Hepatocyte (in vitro differentiated cells): ENCODE data around the gene GDPD1. TPM values are rescaled to one million over a fixed set of nuclear protein-coding genes. Genes with fewer than 3 reads are reported as not detected.

Source experiments
- DNase-seq: peaks from one replicate; pipeline ENCODE4 v3.0.0-alpha.2; 2016; ENCODE audit warnings: low spot score
- H2AFZ ChIP-seq: fragments of 200-600 bp; sonication (generic); 2 replicates; pipeline ENCODE4 v1.6.0; 2016; ENCODE audit warnings: antibody characterized with exemption, mild to moderate bottlenecking
- H3K27ac ChIP-seq: fragments of 200-600 bp; sonication (generic); 2 replicates; pipeline ENCODE4 v1.5.1; 2016; ENCODE audit warnings: mild to moderate bottlenecking
- H3K27me3 ChIP-seq: fragments of 200-600 bp; sonication (generic); 2 replicates; pipeline ENCODE4 v1.6.1; 2016
- H3K36me3 ChIP-seq: fragments of 200-600 bp; sonication (generic); replicated peaks from 2 replicates; pipeline ENCODE4 v1.5.1; 2016; ENCODE audit warnings: low read depth; ENCODE audit not compliant: insufficient read depth
- H3K4me1 ChIP-seq: fragments of 200-600 bp; sonication (generic); 2 replicates; pipeline ENCODE4 v1.5.1; 2016; ENCODE audit warnings: mild to moderate bottlenecking, moderate library complexity; ENCODE audit not compliant: insufficient read depth
- H3K4me2 ChIP-seq: fragments of 200-600 bp; sonication (generic); 2 replicates; pipeline ENCODE4 v1.6.0; 2016
- H3K4me3 ChIP-seq: fragments of 200-600 bp; sonication (generic); 2 replicates; pipeline ENCODE4 v1.5.1; 2016; ENCODE audit warnings: mild to moderate bottlenecking
- H3K79me2 ChIP-seq: fragments of 200-600 bp; sonication (generic); 2 replicates; pipeline ENCODE4 v1.6.0; 2017; ENCODE audit warnings: mild to moderate bottlenecking
- H3K9me2 ChIP-seq: fragments of 200-600 bp; sonication (generic); replicated peaks from 2 replicates; pipeline ENCODE4 v1.6.0; 2017; ENCODE audit warnings: mild to moderate bottlenecking; ENCODE audit not compliant: insufficient read depth
- H3K9me3 ChIP-seq: fragments of 200-600 bp; sonication (generic); 2 replicates; pipeline ENCODE4 v1.5.1; 2016; ENCODE audit warnings: low read depth, mild to moderate bottlenecking
- H4K20me1 ChIP-seq: fragments of 200-600 bp; sonication (generic); 2 replicates; pipeline ENCODE4 v1.6.0; 2016; ENCODE audit warnings: mild to moderate bottlenecking; ENCODE audit not compliant: insufficient read depth, poor library complexity, severe bottlenecking
- CTCF ChIP-seq: fragments of 200-600 bp; sonication (generic); IDR thresholded peaks from 2 replicates; pipeline ENCODE4 v1.5.1; 2016; ENCODE audit warnings: antibody characterized with exemption, mild to moderate bottlenecking; ENCODE audit not compliant: poor library complexity
- EZH2 ChIP-seq: fragments of 200-600 bp; sonication (generic); IDR thresholded peaks from 2 replicates; pipeline ENCODE4 v1.6.1; 2016; ENCODE audit warnings: antibody characterized with exemption, mild to moderate bottlenecking, borderline replicate concordance
- EZH2phosphoT487 ChIP-seq: fragments of 200-600 bp; sonication (generic); IDR thresholded peaks from one replicate; pipeline ENCODE4 v1.6.1; 2018; ENCODE audit warnings: antibody characterized with exemption, mild to moderate bottlenecking, low read depth, moderate library complexity; ENCODE audit not compliant: unreplicated experiment, severe bottlenecking
- WGBS: methylation state at CpG from one replicate; pipeline ENCODE4 v1.1.6; 2016; ENCODE audit warnings: low lambda C conversion rate; ENCODE audit errors: missing lambda C conversion rate; 5-methylcytosine and 5-hydroxymethylcytosine counted together
- polyA plus RNA-seq: library from polyadenylated mRNA; unstranded; fragments of >200 nt; fragmentation: Nextera tagmentation; extraction: Ambion mirVana; gene quantifications from 2 replicates; pipeline ENCODE4 v1.2.1, GENCODE V29; 2016
- total RNA-seq: library from RNA; depleted of rRNA; stranded (reverse); fragments of >200 nt; gene quantifications from 2 replicates; pipeline ENCODE4 v1.2.3, GENCODE V29; 2014

GDPD1 gene
- total and polyA plus RNA-seq, 2 experiments from 2014 or later, result 1.9 to 5.0 TPM

DNA sequence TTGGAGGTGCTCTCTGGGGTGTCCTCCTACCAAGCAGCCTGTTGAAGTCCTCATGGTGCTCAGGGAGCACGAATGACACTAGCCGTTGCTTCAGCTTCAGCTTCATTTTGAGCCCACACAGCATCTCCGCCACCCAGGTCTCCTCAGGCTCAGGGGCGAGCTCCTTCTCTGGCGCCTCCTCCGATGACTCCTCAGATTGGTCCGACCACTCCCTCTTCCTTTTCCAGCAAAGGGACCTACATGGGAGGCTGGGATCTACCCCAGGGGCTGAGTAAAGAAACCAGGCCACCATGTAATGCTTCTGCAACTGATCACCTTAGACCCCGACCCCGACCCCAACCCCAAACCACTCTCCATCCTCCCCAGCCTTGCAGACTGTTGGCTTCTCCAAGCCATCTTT lies 38.8 kb upstream of the GDPD1 start:
- TF ChIP-seq EZH2phosphoT487 (no peak), CTCF (no peak), EZH2 (no peak)
- Histone ChIP-seq H3K4me1 (no peaks in the 10 kb centered on the region), H3K9me3 (no peaks in the 10 kb centered on the region), H4K20me1 (no peaks in the 10 kb centered on the region), H3K79me2 (no peaks in the 10 kb centered on the region), H3K27ac (no peak overlapping the region), H3K4me2 (no peak overlapping the region), H3K9me2 (no peaks in the 10 kb centered on the region), H3K27me3 (no peaks in the 10 kb centered on the region), H2AFZ (no peak overlapping the region), H3K4me3 (no peak overlapping the region), H3K36me3 (no peaks in the 10 kb centered on the region)
- DNase-seq, result no peak
- 98% methylated on average over 7 of the region's 9 CpGs for whole genome bisulfite sequencing

GRCh38 chr17:59185997-59186396 lies 34.3 kb upstream of the GDPD1 start:
- no peak overlapping the region for H2AFZ ChIP-seq
- no peaks in the 10 kb centered on the region for H3K79me2 ChIP-seq
- no peaks in the 10 kb centered on the region for H4K20me1 ChIP-seq
- H3K9me2 ChIP-seq, result no peaks in the 10 kb centered on the region
- no peak for TF ChIP-seq EZH2
- TF ChIP-seq EZH2phosphoT487, result no peak
- TF ChIP-seq CTCF, result no peak
- H3K36me3 ChIP-seq, result no peaks in the 10 kb centered on the region
- H3K4me2 ChIP-seq, result no peak overlapping the region
- H3K9me3 ChIP-seq, result no peaks in the 10 kb centered on the region
- no peak overlapping the region for H3K4me3 ChIP-seq
- DNase-seq, result no peak
- H3K4me1 ChIP-seq, result no peaks in the 10 kb centered on the region
- no peaks in the 10 kb centered on the region for H3K27me3 ChIP-seq
- no peak overlapping the region for H3K27ac ChIP-seq

DNA sequence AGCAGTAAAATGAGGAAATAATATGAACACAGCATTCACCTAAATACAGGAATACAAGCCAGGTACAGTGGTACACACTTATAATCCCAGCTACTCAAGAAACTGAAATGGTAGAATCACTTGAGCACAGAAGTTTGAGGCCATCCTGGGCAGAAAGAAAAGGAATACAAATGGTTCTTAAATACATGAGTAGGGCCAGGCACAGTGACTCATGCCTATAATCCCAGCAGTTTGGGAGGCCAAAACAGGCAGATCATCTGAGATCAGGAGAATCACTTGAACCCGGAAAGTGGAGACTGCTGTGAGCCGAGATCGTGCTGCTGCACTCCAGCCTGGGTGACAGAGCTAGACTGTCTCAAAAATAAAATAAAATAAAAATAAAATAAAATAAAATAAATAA lies 33.5 kb upstream of the GDPD1 start:
- Histone ChIP-seq H3K4me2 (no peak overlapping the region), H4K20me1 (no peaks in the 10 kb centered on the region), H3K79me2 (no peaks in the 10 kb centered on the region), H3K27me3 (no peaks in the 10 kb centered on the region), H3K9me2 (no peaks in the 10 kb centered on the region), H2AFZ (peak overlapping the region; percentile 9), H3K27ac (no peak overlapping the region), H3K4me1 (no peaks in the 10 kb centered on the region), H3K9me3 (no peaks in the 10 kb centered on the region), H3K36me3 (no peaks in the 10 kb centered on the region), H3K4me3 (no peak overlapping the region)
- DNase-seq, result no peak
- no peak for TF ChIP-seq EZH2
- no peak for TF ChIP-seq EZH2phosphoT487
- no peak for TF ChIP-seq CTCF
- WGBS, result 86% methylated on average over 3 of the region's 3 CpGs

GRCh38 chr17:59190806-59191205 lies 29.5 kb upstream of the GDPD1 start:
- Histone ChIP-seq H3K27ac (no peak overlapping the region), H3K79me2 (no peaks in the 10 kb centered on the region), H3K9me2 (no peaks in the 10 kb centered on the region), H3K4me1 (no peaks in the 10 kb centered on the region), H3K36me3 (no peaks in the 10 kb centered on the region), H2AFZ (no peak overlapping the region), H3K9me3 (no peaks in the 10 kb centered on the region), H3K4me3 (no peak overlapping the region), H4K20me1 (no peaks in the 10 kb centered on the region), H3K4me2 (no peak overlapping the region), H3K27me3 (no peaks in the 10 kb centered on the region)
- DNase-seq, result no peak
- WGBS, result 96% methylated on average over 2 of the region's 2 CpGs
- TF ChIP-seq EZH2phosphoT487, result no peak
- no peak for TF ChIP-seq CTCF
- no peak for TF ChIP-seq EZH2
